Skin epidermis (tissue), 12 donors: ENCODE measurements around the gene SIK3.
"Not testable (repeated sequence)": the region's sequence is repeated elsewhere in the genome, so short reads cannot be mapped to it uniquely, and the experiment has no call there.

Experiments used
- H3K27ac ChIP-seq, 21 experiments: fragments of 200-600 bp; sonication (generic) in 11 of 21; one replicate each; pipeline ENCODE4 v1.5.0; 2020; ENCODE audit warnings: mild to moderate bottlenecking in 3 of 21, inconsistent platforms in 2 of 21, moderate library complexity in 2 of 21
- H3K4me3 ChIP-seq, 7 experiments: fragments of 200-600 bp; sonication (generic) in 2 of 7; one replicate each; pipeline ENCODE4 v1.5.0; 2020; ENCODE audit warnings: inconsistent platforms in 2 of 7, mild to moderate bottlenecking in 2 of 7, moderate library complexity in 1 of 7

SIK3 gene

GRCh38 chr11:117098269-117099232 is at the start of gene SIK3:
Gene SIK3, minus strand, starts transcription at chr11:117098428. Its CDS starts 13 bp downstream, at chr11:117098415.
- peak within 1 kb of the TSS; percentile 58 to 93 (median 83) for H3K4me3 ChIP-seq
- H3K27ac ChIP-seq = peak within 1 kb of the TSS; percentile 88 to 100 (median 97)

GRCh38 chr11:117146521-117146920 is 48.3 kb upstream of the SIK3 start:
- no peak overlapping the region for H3K4me3 ChIP-seq
- peak overlapping the region in 1 of 21 experiments; percentile 94 for H3K27ac ChIP-seq

- Histone ChIP-seq H3K27ac (peak overlapping the region in 20 of 21 experiments; percentile 77 to 94 (median 90)), H3K4me3 (peak overlapping the region; percentile 73 to 97 (median 92))
These were observed 47.1 kb upstream of the SIK3 start for GRCh38 chr11:117145393-117145761.

GRCh38 chr11:117144477-117145392 is 46.5 kb upstream of the SIK3 start:
- Histone ChIP-seq H3K27ac (peak overlapping the region; percentile 73 to 94 (median 90)), H3K4me3 (peak overlapping the region; percentile 73 to 97 (median 92))

GRCh38 chr11:117143871-117144476 is 45.7 kb upstream of the SIK3 start, which contains the start of gene PAFAH1B2:
Gene PAFAH1B2, plus strand, starts transcription at chr11:117144287. Its CDS starts 8,161 bp downstream, at chr11:117152448.
- H3K27ac ChIP-seq = peak within 1 kb of the TSS; percentile 73 to 94 (median 90)
- H3K4me3 ChIP-seq = peak within 1 kb of the TSS; percentile 73 to 97 (median 92)

DNA sequence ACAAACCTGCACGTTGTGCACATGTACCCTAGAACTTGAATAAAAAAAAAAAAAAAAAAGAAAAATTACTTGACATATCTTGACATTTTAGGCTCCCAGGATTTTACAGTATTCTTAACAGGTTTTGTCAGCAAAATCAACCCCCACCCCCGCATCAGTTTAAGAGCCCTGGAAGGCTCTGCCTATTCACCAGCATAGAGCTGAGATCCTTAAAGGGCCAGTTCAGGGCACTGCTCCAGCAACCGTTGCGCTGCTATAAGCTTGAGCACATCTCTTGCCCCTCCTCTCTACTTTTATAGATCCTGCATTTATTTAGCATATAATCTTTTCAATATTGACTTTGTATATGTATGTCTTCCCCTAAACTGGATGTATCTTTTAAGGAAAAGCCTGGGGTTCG is 45.2 kb upstream of the SIK3 start:
- peak overlapping the region in 20 of 21 experiments; percentile 57 to 94 (median 90) for H3K27ac ChIP-seq
- peak overlapping the region; percentile 73 to 97 (median 92) for H3K4me3 ChIP-seq

GRCh38 chr11:117137223-117138086 is 39.2 kb upstream of the SIK3 start:
- not testable (repeated sequence) for H3K27ac ChIP-seq, H3K4me3 ChIP-seq

DNA sequence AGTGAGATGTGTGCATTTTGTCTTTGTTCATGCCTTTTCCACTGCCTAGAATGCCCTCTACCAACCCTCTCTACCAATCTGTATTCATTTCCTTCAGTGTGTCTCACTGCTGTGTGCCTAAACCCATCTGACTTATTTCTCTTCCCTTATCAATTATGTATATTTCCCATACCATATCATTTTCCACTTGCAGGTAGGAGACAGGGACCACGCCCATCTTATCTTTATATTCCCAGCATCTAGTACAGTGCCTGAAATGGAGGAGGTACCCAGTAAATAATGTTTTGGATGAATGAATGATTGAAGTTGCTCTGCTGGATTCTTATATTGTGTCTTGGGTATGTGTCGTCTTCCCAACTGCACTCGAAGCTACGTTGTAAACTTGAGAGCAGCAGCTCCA is 36.8 kb upstream of the SIK3 start:
- H3K27ac ChIP-seq, H3K4me3 ChIP-seq: not testable (repeated sequence)

GRCh38 chr11:117134431-117134830 is 36.2 kb upstream of the SIK3 start:
- H3K4me3 ChIP-seq = no peak overlapping the region

GRCh38 chr11:117130879-117131278 is 32.7 kb upstream of the SIK3 start:
- Histone ChIP-seq H3K27ac (no peak overlapping the region), H3K4me3 (no peak overlapping the region)

More at GRCh38 chr11:117134431-117134830, 36.2 kb upstream of the SIK3 start:
- H3K27ac ChIP-seq = no peak overlapping the region

DNA sequence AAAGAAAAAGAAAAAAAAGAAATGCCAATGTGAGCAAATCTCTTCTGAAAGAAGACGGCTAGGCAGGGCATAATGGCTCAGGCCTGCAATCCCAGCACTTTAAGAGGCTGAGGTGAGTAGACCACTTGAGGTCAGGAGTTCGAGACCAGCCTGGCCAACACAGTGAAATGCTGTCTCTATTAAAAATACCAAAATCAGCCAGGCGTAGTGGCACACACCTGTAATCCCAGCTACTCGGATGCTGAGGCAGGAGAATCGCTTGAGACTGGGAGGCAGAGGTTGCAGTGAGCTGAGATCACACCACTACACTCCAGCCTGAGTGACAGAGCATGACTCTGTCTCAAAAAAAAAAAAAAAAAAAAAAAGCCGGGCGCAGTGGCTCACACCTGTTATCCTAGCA is 32.2 kb upstream of the SIK3 start:
- not testable (repeated sequence) for H3K27ac ChIP-seq, H3K4me3 ChIP-seq

GRCh38 chr11:117128289-117128688 is 30.1 kb upstream of the SIK3 start:
- no peak overlapping the region for H3K4me3 ChIP-seq
- no peak overlapping the region for H3K27ac ChIP-seq

DNA sequence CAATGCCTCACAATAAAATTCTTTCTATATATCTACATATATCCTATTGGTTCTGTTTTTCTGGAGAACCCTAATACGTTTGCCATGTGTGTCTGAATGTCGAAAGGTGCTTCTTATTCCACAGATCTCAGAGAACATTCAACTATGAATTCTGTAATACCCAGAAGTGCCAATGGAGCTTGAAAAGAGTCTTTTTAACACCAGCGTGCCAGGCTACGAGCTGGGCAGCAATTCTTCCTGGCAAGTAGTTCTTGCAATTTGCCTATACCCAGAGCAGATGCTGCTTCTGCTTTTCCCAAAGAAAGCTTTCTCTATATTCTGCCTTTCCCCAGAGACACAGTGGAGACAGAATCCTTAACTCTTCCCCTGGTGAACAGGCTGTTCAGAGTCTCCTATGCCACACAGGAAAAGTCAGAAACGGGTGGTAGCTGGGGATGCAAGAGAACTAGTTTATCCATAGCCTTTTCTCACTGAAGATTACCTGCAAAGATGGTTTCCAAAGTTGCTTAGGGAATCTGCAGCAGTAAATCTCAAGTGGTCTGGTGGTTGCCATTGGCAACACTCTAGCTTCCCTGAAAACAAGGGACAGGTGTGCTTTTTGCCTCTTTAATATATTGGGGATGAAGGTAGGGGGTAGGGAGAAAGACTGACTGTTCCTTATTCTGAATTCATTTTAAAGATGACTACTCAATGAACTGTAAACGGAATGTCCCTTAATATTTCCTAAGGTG is 29.1 kb upstream of the SIK3 start:
- H3K4me3 ChIP-seq = no peak overlapping the region
- no peak overlapping the region for H3K27ac ChIP-seq

GRCh38 chr11:117126223-117126965 is 28.2 kb upstream of the SIK3 start:
- H3K4me3 ChIP-seq = no peak overlapping the region
- no peak overlapping the region for H3K27ac ChIP-seq

DNA sequence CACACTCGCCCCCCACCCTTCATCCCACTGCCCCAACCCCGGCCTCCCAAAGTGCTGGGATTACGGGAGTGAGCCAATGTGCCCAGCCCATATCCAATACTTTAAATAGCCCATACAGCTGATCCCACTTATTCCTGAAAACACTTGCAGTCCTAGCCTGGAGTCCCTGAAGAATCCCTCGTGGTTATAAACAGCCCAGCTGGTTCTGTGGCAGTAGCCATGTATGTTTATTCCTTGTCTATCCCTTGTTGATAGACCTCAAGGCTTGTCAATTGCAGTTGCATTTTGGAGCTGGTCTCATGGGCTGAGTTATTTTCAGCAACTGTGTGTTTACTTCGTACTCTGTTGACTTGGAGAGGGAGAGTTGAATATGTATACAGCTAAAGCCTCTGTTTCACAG is 24.3 kb upstream of the SIK3 start:
- H3K27ac ChIP-seq = no peak overlapping the region
- no peak overlapping the region for H3K4me3 ChIP-seq

GRCh38 chr11:117121176-117121575 is 22.9 kb upstream of the SIK3 start:
- no peak overlapping the region for H3K27ac ChIP-seq
- H3K4me3 ChIP-seq = no peak overlapping the region

DNA sequence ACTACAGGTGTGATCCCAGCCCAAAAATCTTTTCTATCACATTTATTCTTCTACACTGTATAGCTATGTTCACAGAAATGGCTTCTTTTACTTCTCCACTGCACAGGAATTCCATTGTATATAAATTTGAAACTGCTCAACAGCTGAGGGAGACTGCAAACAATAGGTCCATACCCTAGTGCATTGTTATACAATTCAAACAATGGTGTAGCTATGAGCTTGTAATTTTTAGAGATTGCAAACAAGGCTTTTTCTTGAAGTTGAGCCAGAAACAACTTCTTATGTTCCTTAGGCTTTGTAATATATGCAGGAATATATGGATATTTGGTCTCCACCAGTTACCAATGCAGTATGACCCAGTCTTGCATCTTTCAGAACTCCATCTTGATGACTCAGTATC is 19.5 kb upstream of the SIK3 start:
- H3K4me3 ChIP-seq = no peak overlapping the region
- H3K27ac ChIP-seq = no peak overlapping the region
